ENCODE data around the gene CDCP1. TPM values are rescaled to one million over a fixed set of nuclear protein-coding genes. Genes with fewer than 3 reads are reported as not detected.

Gene CDCP1
- total and polyA plus RNA-seq, 2 donors (not counting 1 experiment from before 2014, with no cell fraction given): not detected

DNA sequence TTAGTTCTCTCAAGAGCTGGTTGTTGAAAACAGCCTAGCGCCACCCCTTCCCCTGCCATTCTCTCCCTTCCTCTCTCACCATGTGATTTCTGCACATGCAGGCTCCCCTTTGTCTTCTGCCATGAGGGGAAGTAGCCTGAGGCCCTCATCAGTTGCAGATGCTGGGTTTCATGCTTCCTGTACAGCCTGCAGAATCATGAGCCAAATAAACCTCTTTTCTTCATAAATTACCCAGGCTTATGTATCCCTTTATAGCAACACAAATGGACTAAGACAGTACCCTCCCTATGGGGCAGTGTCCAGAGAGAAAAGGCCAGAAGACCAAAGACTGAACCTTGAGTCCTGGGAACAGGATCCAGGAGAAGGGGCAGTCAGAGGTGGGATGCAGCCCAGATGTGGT is 65.4 kb downstream of the CDCP1 start:
- no peaks in the 10 kb centered on the region for H3K4me1 Mint-ChIP-seq
- no peaks in the 10 kb centered on the region for H3K9me3 ChIP-seq (ENCODE audit: control extremely low read depth in 1 of 3, control insufficient read depth in 2 of 3, insufficient read depth in 1 of 3, low read length in 2 of 3)
- H3K4me2 ChIP-seq (replicated peaks; ENCODE audit: low read depth, low read length, poor library complexity, severe bottlenecking): no peak overlapping the region
- no peaks in the 10 kb centered on the region for H3K9me3 Mint-ChIP-seq (ENCODE audit: insufficient read depth)
- H3K36me3 ChIP-seq (replicated peaks in 1 of 2; ENCODE audit: control extremely low read depth in 1 of 2, control insufficient read depth in 1 of 2, extremely low read depth in 1 of 2, insufficient read depth in 2 of 2, low read length in 1 of 2): no peaks in the 10 kb centered on the region
- no peak for ATAC-seq (ENCODE audit: low read depth)
- H3K27ac ChIP-seq (ENCODE audit: low read length in 2 of 2): no peak overlapping the region
- no peak for TF ChIP-seq EZH2 (IDR thresholded peaks at IDR 0.05; ENCODE audit: borderline replicate concordance, insufficient read depth, low read depth, low read length, poor library complexity, severe bottlenecking)
- H3K4me1 ChIP-seq (ENCODE audit: control insufficient read depth in 2 of 2, insufficient read depth in 2 of 2, low read length in 2 of 2): no peaks in the 10 kb centered on the region
- WGBS (ENCODE audit: insufficient coverage): 100% methylated on average over 1 of the region's 1 CpG
- no peaks in the 10 kb centered on the region for H3K79me2 ChIP-seq (ENCODE audit: control insufficient read depth, insufficient read depth, low read length)
- no peak overlapping the region for H3K9ac ChIP-seq (ENCODE audit: low read length)
- intact Hi-C loops (cut with micrococcal nuclease): no loop called here
- no peak overlapping the region for H2AFZ ChIP-seq (ENCODE audit: insufficient read depth, low read depth, low read length, poor library complexity, severe bottlenecking)
- H4K20me1 ChIP-seq (ENCODE audit: control insufficient read depth, insufficient read depth, low read length, poor library complexity, severe bottlenecking): no peaks in the 10 kb centered on the region
- no peaks in the 10 kb centered on the region for H3K27me3 ChIP-seq (replicated peaks in 1 of 4; ENCODE audit: control extremely low read depth in 1 of 4, control insufficient read depth in 3 of 4, insufficient read depth in 4 of 4, low read length in 3 of 4)
- peaks cover 6% of the 10 kb centered on the region for H3K27me3 Mint-ChIP-seq
- H3K4me3 Mint-ChIP-seq: no peak overlapping the region
- no peak overlapping the region for H3K4me3 ChIP-seq (ENCODE audit: control extremely low read depth in 1 of 5, extremely low read depth in 1 of 5, insufficient read depth in 1 of 5, low read depth in 2 of 5, low read length in 4 of 5)
- ChIA-PET CTCF (no interaction called here), POLR2A (no interaction called here)
- DNase-seq: no peak
- H3K27ac Mint-ChIP-seq: no peak overlapping the region

DNA sequence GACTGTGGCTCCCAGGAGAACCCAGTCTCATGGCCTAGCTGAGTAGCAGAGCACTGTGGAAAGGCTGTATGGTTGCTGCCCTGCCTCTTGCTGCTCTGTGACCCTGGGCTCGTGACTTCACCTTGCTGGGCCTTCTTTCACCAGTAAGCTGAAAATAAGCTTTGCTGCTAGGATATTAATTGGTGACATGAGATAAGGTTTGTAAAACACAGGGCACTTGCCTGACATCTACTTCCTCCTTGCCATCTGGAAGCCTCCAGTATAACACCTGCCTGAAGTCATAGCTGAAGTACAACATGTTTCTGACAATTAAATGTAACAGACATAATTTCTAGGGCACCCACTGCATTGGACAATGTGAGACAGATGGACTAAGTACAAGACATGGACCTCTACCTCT is 66.5 kb downstream of the CDCP1 start:
- ATAC-seq (ENCODE audit: low read depth): no peak
- H3K27ac Mint-ChIP-seq: no peak overlapping the region
- no peak overlapping the region for H3K4me3 ChIP-seq (ENCODE audit: control extremely low read depth in 1 of 5, extremely low read depth in 1 of 5, insufficient read depth in 1 of 5, low read depth in 2 of 5, low read length in 4 of 5)
- ChIA-PET POLR2A (no interaction called here), CTCF (interaction anchor here (0.9 kb wide), 1 partner anchor 8 kb away, joined by 3 read pairs; no protein-coding TSS in a partner anchor)
- H3K4me1 Mint-ChIP-seq: no peaks in the 10 kb centered on the region
- H3K27me3 ChIP-seq (replicated peaks in 1 of 4; ENCODE audit: control extremely low read depth in 1 of 4, control insufficient read depth in 3 of 4, insufficient read depth in 4 of 4, low read length in 3 of 4): no peaks in the 10 kb centered on the region
- no peak overlapping the region for H3K4me3 Mint-ChIP-seq
- no peak overlapping the region for H3K9ac ChIP-seq (ENCODE audit: low read length)
- peaks cover 4% of the 10 kb centered on the region for H3K27me3 Mint-ChIP-seq
- DNase-seq: no peak
- intact Hi-C loops (cut with micrococcal nuclease): no loop called here
- H3K79me2 ChIP-seq (ENCODE audit: control insufficient read depth, insufficient read depth, low read length): no peaks in the 10 kb centered on the region
- no peaks in the 10 kb centered on the region for H3K36me3 ChIP-seq (replicated peaks in 1 of 2; ENCODE audit: control extremely low read depth in 1 of 2, control insufficient read depth in 1 of 2, extremely low read depth in 1 of 2, insufficient read depth in 2 of 2, low read length in 1 of 2)
- no peaks in the 10 kb centered on the region for H4K20me1 ChIP-seq (ENCODE audit: control insufficient read depth, insufficient read depth, low read length, poor library complexity, severe bottlenecking)
- no peaks in the 10 kb centered on the region for H3K4me1 ChIP-seq (ENCODE audit: control insufficient read depth in 2 of 2, insufficient read depth in 2 of 2, low read length in 2 of 2)
- no peaks in the 10 kb centered on the region for H3K9me3 ChIP-seq (ENCODE audit: control extremely low read depth in 1 of 3, control insufficient read depth in 2 of 3, insufficient read depth in 1 of 3, low read length in 2 of 3)
- TF ChIP-seq, protein P1, sequence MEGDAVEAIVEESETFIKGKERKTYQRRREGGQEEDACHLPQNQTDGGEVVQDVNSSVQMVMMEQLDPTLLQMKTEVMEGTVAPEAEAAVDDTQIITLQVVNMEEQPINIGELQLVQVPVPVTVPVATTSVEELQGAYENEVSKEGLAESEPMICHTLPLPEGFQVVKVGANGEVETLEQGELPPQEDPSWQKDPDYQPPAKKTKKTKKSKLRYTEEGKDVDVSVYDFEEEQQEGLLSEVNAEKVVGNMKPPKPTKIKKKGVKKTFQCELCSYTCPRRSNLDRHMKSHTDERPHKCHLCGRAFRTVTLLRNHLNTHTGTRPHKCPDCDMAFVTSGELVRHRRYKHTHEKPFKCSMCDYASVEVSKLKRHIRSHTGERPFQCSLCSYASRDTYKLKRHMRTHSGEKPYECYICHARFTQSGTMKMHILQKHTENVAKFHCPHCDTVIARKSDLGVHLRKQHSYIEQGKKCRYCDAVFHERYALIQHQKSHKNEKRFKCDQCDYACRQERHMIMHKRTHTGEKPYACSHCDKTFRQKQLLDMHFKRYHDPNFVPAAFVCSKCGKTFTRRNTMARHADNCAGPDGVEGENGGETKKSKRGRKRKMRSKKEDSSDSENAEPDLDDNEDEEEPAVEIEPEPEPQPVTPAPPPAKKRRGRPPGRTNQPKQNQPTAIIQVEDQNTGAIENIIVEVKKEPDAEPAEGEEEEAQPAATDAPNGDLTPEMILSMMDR (IDR thresholded peaks at IDR 0.05): no peak
- TF ChIP-seq EZH2 (IDR thresholded peaks at IDR 0.05; ENCODE audit: borderline replicate concordance, insufficient read depth, low read depth, low read length, poor library complexity, severe bottlenecking): no peak
- no peaks in the 10 kb centered on the region for H3K9me3 Mint-ChIP-seq (ENCODE audit: insufficient read depth)
- H3K4me2 ChIP-seq (replicated peaks; ENCODE audit: low read depth, low read length, poor library complexity, severe bottlenecking): no peak overlapping the region
- WGBS (ENCODE audit: insufficient coverage): 83% methylated on average over 1 of the region's 1 CpG
- H2AFZ ChIP-seq (ENCODE audit: insufficient read depth, low read depth, low read length, poor library complexity, severe bottlenecking): no peak overlapping the region
- H3K27ac ChIP-seq (ENCODE audit: low read length in 2 of 2): no peak overlapping the region
